ENCODE measurements around the gene ARHGAP40. TPM values are rescaled to one million over a fixed set of nuclear protein-coding genes. Genes with fewer than 3 reads are reported as not detected.

Gene ARHGAP40
- total RNA-seq, 1 donor from 2014 or later, result not detected

DNA sequence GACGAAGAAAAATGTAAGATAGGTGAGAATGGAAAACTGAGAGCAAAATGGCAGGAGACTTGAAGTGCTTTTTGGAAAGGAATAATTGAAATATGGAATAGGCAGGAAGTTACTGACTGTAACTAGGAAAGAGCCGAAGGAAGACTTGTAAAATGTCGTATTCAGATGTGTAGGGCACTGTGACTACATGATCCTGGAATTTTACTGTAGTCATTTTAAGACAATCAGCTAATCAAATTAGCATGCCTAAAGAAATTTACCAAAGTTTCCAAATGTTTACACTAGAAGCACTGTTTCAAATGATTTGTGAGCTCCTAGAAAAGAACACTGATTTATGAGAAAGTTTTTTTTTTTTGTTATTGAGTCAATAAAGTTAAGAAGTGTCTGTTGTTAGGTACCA, 41.8 kb upstream of the ARHGAP40 start:
- Histone ChIP-seq H3K36me3 (peaks cover 82% of the 10 kb centered on the region), H3K4me1 (peaks cover 7% of the 10 kb centered on the region), H3K4me3 (no peak overlapping the region), H3K9me3 (replicated peaks) (no peaks in the 10 kb centered on the region), H3K27ac (replicated peaks) (no peak overlapping the region), H3K27me3 (ENCODE audit: low read depth) (no peaks in the 10 kb centered on the region)
- no peak for DNase-seq
- intact Hi-C loops (cut with micrococcal nuclease), result no loop called here
- TF ChIP-seq, protein P1, sequence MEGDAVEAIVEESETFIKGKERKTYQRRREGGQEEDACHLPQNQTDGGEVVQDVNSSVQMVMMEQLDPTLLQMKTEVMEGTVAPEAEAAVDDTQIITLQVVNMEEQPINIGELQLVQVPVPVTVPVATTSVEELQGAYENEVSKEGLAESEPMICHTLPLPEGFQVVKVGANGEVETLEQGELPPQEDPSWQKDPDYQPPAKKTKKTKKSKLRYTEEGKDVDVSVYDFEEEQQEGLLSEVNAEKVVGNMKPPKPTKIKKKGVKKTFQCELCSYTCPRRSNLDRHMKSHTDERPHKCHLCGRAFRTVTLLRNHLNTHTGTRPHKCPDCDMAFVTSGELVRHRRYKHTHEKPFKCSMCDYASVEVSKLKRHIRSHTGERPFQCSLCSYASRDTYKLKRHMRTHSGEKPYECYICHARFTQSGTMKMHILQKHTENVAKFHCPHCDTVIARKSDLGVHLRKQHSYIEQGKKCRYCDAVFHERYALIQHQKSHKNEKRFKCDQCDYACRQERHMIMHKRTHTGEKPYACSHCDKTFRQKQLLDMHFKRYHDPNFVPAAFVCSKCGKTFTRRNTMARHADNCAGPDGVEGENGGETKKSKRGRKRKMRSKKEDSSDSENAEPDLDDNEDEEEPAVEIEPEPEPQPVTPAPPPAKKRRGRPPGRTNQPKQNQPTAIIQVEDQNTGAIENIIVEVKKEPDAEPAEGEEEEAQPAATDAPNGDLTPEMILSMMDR (IDR thresholded peaks at IDR 0.05; ENCODE audit: borderline replicate concordance), result no peak

DNA sequence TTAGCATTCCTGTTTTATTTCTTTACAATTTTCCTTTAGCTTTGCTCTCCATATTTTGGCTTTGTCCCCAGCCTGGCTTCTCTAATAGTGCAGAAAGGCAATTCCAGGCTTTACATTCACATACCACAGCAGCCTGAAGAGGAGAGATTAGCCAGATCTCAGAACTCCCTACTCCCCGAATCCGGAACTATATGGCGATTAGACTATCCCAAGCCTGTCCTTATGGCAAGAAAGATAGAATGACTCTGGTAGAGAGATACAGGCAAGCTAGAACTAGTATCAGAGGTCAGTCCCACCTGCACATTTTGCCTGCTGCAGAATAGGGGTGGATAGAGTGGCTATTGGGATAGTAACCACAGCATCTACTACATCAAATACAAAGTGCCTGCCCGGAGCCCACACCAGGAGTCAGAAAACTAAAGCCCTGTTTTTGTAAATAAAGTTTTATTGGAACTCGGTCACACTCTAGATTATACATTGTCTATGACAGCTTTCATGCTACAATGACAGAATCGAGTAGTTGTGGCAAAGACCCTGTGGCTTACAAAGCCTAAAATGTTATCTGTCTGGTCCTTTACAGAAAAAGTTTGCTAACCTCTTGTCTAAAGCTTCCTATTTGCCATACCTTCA, 37.7 kb upstream of the ARHGAP40 start:
- peaks cover 84% of the 10 kb centered on the region for H3K36me3 ChIP-seq
- TF ChIP-seq, protein P1 (IDR thresholded peaks at IDR 0.05; ENCODE audit: borderline replicate concordance), result no peak
- no peak overlapping the region for H3K27ac ChIP-seq (replicated peaks)
- H3K9me3 ChIP-seq (replicated peaks), result no peaks in the 10 kb centered on the region
- no peak overlapping the region for H3K4me3 ChIP-seq
- intact Hi-C loops (cut with micrococcal nuclease), result no loop called here
- H3K4me1 ChIP-seq, result peaks cover 7% of the 10 kb centered on the region
- H3K27me3 ChIP-seq (ENCODE audit: low read depth), result no peaks in the 10 kb centered on the region
- no peak for DNase-seq

DNA sequence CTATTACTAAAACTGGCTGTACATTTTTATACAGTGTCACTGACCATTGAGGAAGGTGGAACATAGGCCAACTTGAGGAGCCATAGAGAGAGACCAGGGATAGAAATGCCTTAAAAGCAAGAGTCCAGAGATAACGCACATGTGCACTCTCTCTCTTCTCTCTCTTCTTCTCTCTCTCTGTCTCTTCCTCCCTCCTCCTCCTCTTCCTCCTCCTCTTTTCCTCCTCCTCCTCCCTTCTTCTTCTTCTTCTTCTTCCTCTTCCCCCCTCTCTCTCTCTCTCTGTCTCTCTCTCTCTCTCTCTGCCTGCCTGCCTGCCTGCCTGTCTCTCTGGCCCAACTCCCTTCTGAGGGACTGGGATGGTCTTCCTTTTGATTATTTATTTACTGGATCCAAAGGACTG, 36.9 kb upstream of the ARHGAP40 start:
- Histone ChIP-seq H3K4me1 (peaks cover 7% of the 10 kb centered on the region), H3K4me3 (no peak overlapping the region)

DNA sequence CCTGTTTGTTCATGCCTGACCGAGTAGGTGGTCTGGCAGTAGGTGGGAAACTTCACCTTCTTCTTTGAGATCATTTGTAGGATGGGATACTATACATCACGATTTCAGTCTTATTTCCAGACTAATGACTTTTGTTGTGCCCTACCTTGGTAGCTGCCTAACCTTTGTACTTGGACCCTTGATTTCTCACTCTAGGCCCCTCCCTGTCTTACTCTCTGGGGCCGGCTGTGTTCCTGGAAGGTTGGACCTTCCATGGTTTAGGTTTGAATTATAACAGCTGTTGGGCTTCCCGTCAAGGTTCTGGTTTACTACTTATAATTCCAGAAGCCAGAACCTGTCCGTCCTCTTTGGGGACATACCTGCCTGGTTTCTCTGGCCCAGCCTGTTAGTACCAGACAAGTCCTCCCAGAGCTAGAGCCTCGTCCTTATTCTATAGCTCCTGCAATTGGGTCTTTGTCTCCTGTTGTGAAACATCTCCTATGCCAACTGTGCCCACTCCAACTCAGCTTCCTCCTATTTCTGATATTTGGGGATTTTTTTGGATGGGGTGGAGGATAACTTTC, 35.5 kb upstream of the ARHGAP40 start:
- Histone ChIP-seq H3K36me3 (peaks cover 85% of the 10 kb centered on the region), H3K27ac (replicated peaks) (no peak overlapping the region), H3K27me3 (ENCODE audit: low read depth) (no peaks in the 10 kb centered on the region), H3K4me3 (no peak overlapping the region), H3K4me1 (peaks cover 7% of the 10 kb centered on the region), H3K9me3 (replicated peaks) (no peaks in the 10 kb centered on the region)
- intact Hi-C loops (cut with micrococcal nuclease), result no loop called here
- DNase-seq, result no peak
- TF ChIP-seq, protein P1 (IDR thresholded peaks at IDR 0.05; ENCODE audit: borderline replicate concordance), result no peak

More for the DNA sequence above, 36.9 kb upstream of the ARHGAP40 start:
- Histone ChIP-seq H3K27ac (replicated peaks) (no peak overlapping the region), H3K27me3 (ENCODE audit: low read depth) (no peaks in the 10 kb centered on the region), H3K9me3 (replicated peaks) (no peaks in the 10 kb centered on the region), H3K36me3 (peaks cover 84% of the 10 kb centered on the region)
- TF ChIP-seq, protein P1 (IDR thresholded peaks at IDR 0.05; ENCODE audit: borderline replicate concordance), result no peak
- no peak for DNase-seq
- intact Hi-C loops (cut with micrococcal nuclease), result no loop called here

DNA sequence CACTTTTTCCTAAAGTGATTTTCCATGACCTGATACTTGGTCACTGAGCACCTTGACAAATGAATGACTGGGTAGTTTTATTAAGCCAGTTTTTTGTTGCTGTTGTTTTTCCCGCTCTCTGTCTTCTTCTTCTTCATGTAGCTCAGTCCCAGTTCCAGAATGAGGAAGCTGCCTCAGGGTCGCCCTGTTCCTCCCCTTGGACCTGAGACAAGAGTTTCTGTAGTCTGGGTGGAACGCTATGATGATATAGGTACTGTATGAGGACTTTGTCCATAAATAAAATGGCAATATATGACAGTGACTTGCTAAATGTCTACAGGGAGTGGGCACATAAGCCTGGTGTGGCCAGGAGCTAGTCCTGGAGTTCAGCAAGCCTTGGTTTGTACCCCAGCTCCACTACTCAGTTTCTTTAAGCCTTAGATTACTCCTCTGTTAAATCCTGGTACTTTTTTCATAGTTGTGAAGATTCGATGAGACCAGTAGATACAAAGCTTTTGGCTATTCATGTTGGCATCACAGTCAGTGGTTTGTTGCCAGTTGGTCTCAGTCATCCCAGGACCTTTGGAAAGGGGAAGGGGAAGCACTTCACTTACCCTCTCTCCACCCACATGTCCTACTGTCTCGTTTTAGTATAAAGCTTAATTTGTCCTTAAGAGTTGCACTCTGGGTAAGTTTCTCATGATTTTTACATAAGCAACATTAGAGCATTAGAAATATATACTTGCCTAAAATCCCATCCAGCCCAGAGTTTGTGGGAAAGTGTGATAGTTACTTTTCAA, 31.7 kb upstream of the ARHGAP40 start:
- Histone ChIP-seq H3K27ac (replicated peaks) (no peak overlapping the region), H3K4me1 (no peaks in the 10 kb centered on the region), H3K27me3 (ENCODE audit: low read depth) (no peaks in the 10 kb centered on the region), H3K9me3 (replicated peaks) (no peaks in the 10 kb centered on the region), H3K4me3 (no peak overlapping the region), H3K36me3 (peaks cover 78% of the 10 kb centered on the region)
- no peak for DNase-seq
- TF ChIP-seq, protein P1 (IDR thresholded peaks at IDR 0.05; ENCODE audit: borderline replicate concordance), result no peak
- intact Hi-C loops (cut with micrococcal nuclease), result no loop called here
